ENCODE results near the gene CCDC127.

DNA sequence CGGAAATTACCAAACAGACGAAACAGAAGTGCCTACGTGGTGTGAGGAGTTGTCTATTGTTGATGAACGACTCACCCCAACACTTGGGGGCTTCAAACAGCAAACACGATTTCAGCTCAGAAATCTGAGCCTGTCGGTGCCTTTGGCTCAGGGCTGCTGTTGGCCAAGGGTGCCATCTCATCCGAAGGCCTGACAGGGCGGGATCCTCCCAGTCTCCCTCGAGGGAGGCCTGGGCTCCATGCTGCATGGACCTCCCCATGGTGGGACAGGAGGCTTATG lies 25.3 kb downstream of the CCDC127 start:
- TF ChIP-seq, protein P1, sequence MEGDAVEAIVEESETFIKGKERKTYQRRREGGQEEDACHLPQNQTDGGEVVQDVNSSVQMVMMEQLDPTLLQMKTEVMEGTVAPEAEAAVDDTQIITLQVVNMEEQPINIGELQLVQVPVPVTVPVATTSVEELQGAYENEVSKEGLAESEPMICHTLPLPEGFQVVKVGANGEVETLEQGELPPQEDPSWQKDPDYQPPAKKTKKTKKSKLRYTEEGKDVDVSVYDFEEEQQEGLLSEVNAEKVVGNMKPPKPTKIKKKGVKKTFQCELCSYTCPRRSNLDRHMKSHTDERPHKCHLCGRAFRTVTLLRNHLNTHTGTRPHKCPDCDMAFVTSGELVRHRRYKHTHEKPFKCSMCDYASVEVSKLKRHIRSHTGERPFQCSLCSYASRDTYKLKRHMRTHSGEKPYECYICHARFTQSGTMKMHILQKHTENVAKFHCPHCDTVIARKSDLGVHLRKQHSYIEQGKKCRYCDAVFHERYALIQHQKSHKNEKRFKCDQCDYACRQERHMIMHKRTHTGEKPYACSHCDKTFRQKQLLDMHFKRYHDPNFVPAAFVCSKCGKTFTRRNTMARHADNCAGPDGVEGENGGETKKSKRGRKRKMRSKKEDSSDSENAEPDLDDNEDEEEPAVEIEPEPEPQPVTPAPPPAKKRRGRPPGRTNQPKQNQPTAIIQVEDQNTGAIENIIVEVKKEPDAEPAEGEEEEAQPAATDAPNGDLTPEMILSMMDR (IDR thresholded peaks at IDR 0.05 in 8 of 11, conservative IDR thresholded peaks at IDR 0.05 in 3 of 11) = no peak
- no peak for TF ChIP-seq POLR2A (IDR thresholded peaks at IDR 0.05)
- TF ChIP-seq POLR2AphosphoS5 (IDR thresholded peaks at IDR 0.05) = no peak

Measured in spleen (tissue), 7 donors.